Activated CD4-positive, alpha-beta T cell treated with anti-CD3 and anti-CD28 coated beads, Interleukin-2, amount 50 U/mL, for 24 hours (primary cell): Measurements from ENCODE around the gene GPR12.

Experiments
- DNase-seq, 2 donors: peaks; one replicate each; pipeline ENCODE4 v3.0.0-alpha.2; 2020; ENCODE audit warnings: low read depth in 1 of 2, low spot score in 1 of 2

Gene GPR12, protein sequence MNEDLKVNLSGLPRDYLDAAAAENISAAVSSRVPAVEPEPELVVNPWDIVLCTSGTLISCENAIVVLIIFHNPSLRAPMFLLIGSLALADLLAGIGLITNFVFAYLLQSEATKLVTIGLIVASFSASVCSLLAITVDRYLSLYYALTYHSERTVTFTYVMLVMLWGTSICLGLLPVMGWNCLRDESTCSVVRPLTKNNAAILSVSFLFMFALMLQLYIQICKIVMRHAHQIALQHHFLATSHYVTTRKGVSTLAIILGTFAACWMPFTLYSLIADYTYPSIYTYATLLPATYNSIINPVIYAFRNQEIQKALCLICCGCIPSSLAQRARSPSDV

DNA sequence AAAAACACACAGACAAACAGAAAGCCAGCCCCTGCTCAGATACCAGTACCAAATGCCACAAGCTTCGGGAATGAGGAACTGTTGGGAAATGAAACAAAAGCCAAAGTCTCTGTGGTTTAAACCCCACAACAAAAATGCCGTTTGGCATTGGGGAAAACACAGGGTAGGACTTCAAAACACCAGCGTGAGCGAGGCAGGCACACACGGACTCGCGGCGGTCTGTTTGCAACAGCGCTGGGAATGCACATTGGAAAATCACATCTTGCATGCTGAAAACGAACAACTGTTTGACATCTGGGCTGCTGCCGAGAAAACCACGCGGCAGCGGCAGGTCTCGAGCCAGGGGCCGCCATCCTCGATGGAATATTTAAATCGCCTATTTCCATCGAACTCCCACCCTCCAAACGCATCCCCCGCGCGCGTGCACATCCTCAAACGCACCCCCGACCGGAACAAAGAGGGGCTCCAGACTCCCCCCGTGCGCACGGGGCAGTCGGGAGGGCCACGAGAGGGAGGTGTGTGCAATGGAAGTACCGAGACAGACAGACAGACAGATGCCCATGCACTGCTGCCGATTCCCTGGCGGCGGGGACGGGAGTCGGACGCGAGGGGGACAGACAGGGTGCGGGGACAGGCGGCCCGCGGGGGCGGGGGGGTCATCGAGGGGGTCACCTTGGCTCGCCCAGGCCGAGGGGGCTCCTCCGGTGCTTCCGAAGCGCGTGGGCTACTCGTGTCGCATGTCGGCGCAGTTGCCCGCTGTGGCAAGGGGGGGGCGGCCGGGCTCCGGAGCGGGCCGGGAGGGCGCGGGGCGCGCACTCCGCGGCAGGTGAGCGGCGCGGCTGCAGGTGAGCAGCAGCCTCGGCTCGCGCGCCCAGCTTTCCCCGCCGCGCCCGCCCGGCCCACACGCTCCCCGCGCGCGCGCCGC is at the start of gene GPR12:
Gene GPR12 (minus strand): TSS at position 880 of the 925 bp plus-strand sequence. CDS start 959 bp downstream, outside the sequence.
- DNase-seq = no peak

DNA sequence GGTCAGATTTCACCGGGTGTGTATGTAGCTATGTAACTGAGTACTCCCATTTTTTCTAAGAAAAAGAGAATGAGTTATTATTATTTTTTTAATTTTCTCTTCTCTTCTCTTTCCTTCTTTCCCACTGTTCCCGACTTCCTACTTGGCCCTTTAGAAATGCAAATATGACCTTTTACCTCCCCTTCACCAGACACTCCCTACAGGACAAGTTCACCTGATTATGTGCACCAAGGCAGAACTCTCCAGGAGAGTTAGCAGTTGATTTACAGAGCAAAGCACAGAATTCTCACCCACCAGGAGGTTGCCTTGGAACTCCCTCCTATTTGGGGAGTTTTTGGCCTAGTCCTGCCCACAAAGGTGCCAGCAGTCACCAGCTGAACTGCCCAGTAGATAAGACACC is 49.5 kb upstream of the GPR12 start:
- no peak for DNase-seq

DNA sequence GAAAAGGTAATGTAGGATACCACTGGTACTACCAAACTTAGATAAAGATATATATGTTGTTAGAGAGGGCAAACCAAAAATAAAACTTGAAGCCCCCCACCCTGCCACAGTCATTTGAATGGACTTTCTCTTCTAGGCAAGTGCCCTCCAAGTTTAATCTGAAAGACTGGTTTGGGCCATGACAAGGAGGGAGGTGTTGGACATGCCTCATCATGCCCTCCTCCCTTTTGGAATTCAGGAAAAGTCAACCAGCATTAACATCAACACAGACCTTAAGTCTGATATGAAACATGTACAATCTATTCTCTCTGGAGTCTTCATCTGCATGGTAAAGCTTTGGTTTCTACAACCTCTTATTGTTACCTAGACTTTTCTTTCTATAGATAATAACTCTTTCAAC is 46.3 kb upstream of the GPR12 start:
- DNase-seq = no peak

DNA sequence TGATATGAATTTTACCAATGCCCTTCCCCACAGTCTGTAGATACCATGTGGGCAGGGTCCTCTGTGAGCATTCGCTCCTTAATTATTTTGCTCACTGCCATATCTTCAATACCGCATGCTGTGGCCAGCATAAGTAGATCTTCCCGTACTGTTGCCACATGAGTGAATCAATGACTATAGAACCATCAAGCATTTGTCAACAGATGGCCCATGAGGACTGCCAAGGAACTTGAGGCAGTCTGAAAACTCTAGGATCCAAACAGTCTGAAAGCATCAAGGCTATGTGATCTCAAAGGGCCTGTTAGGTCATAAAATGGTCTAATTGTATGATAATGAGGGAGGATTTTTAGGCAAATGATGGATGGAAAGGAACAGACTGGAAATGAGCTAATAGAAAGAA is 27.4 kb upstream of the GPR12 start:
- DNase-seq = no peak

DNA sequence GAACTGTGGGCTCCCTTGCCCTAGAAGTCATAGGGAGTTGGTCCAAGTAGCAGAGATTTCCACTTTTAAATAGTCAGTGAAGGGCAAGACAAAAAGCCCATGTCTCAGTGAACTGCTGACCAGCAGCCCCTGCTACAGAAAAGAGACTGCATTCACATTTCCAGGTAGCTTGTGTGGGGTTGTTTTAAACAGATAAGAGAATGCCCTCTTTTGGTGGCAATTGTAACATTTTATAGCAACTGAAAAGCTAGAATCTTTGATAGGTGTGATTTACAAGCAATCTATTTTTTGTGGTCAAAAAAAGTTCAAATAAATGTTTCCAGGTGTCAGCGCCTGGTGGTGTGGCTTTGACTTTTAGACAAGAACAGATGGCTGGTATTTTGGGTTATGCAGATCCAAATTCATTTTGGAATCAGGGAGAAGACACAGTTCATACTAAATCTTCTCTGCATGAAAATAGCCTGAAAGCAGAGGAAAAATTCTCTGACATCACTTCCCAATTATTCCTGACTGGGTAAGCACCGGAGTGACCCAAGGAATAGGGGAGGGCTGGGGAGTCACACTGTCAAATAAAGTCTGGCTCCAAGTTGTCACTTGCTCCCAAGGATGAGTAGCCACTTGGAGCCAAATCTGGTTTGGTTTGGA is 26.2 kb upstream of the GPR12 start:
- DNase-seq = no peak

DNA sequence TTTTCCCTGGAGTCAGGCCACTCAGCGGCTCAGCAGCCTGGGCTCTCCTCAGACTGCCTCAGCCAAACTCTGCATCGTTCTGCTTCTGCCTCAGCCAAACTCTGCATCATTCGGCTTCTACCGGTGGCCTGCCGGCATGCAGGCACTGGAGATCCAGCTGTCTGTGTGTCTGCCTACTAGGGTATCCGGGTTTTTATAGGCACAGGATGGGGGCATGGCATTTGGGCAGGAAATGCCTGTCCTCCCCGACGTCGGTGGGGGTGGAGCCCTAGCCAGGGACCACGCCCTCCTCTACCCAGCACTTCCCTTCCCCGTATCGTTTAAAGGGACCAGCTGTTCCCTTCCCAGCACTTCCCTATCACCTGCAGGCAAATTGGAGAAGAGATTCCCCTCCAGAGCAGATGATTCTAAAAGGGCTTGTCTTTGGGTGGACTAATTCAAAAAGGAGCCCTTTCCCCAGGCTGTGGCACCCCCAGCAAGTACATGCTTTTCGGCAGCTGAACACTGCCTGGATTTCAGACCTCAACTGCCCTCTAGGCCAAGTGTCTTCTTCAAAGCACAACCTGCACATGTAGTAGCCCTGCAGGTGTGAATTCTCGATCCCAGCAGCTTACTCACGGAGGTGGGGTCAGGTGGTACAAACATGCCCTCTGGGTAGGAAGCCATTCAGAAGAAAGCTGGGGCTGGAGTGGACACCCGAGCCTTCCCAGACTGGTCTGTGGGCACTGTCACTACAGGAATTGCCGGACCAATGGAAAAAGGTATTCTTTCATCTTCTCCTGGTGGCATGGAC is 25.4 kb upstream of the GPR12 start:
- DNase-seq = peak in 1 of 2 donors; percentile 32

DNA sequence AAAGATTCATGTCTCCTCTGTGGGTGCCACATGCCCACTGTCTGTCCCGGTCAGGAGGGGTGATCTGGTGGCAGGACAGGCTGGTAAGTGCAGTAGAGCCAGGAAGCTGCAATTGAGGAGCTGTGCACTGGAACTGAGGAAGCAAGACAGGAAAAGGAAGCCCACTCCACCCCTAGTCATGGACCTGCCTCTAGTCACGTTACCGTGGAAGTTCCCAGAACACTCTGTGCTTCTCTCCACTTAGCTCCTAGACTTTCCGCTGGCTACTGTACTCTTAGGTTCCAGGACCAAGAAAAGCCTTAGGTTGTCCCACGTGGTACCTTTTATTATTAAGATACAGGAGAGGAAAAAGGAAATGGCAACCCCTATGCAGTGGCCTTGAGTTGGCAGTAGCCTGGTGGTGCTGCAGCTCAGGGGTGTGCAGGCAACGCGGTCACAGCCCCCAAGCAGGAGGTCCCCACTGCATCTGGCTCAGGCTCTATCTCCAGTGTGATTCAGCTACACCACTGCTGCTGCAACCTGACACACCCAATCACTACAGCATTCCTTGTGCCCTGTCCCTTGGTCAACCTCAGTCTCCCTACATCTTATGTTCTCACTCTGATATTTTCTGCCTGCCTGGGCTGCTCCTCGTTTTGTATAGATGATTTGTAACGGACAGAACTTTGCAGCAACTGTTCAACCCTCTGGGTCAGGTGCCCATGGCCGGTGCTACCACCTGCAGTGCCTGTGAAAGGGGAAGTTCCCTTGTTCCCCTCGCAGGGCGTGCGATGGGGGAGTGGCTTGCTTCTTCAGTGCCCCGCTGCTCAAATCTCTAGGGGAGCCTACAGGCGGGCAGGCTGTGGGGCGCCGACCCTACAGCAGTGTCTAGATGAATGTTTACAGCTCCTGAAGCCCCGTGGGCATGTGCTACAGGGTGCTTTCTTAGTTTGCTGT is 24.4 kb upstream of the GPR12 start:
- DNase-seq = no peak

DNA sequence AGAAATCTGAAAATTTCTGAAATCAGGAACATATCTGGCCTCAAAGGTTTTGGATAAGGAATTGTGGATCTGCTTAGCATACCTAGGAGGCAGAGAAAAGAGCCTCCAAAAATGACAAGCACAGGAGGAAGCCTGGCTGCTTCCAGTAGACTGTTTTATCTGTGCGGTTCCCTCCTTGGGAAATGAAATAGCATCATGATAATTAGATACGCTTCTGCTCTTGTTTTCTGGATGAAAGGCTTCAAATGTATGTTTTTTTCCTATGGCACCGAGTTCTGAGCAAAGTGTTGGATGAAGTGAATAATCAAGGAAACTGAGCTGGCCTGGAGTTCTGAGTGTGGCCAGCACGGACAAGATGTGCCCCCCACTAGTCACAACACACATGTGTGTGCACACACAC is 19.8 kb upstream of the GPR12 start:
- no peak for DNase-seq

DNA sequence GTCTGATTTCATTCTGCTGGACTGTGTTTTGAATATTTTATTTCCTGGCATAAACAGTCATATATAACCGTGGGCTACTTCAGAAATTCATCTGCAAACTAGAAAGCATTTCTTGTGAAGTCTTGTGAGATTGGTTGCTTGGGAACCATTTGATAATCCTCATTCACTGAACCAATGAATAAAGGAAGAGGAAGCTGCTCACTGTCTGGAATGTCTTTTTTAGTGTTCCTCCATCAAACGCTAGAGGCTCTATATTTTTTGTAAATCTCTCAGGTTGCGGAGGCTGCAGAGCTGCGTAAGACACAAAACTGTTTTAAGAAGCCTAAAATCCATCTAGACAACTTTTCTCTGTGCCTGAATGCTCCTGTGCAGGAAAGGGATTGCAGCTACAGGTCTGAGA is 18.7 kb upstream of the GPR12 start:
- DNase-seq = no peak

DNA sequence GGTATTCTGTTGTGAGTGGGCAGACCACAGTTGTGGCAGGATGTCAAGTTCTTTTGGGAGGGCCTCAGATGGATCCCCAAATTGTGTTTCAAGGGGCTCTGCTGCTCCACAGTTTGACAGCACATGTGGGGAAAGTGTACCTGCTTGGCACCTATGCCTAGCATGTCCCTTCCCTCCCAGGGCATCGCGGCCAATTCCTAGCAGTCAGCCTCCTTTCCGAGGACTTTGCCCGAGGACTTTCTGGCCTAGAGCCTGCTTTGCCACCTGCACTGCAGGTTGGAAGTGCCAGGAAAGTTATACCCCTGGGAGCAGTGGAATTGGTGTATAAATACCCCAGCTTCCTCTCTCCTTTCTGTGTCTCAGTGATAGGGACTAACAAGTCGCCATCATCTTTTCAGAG is 11.9 kb upstream of the GPR12 start:
- no peak for DNase-seq

DNA sequence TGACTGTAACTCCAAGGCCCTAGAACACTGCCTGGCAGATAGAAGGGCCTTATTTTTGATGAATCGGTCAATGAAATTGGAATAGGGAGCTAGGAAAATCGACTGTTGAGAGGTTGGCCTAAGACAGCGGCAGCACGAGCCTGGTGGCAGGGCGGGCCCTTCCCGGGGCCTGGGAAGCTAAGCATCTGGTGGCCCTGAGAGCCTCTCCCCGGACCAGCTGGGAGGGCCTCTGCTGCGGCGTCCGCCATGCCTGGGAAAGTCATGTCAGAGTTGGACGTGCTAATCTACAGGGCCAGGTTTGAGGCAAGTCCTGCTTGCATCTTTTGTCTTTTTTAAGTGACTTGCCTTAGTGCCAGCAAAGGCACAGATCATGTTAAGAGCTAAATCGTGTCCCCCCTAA is 11.2 kb upstream of the GPR12 start:
- DNase-seq = no peak

DNA sequence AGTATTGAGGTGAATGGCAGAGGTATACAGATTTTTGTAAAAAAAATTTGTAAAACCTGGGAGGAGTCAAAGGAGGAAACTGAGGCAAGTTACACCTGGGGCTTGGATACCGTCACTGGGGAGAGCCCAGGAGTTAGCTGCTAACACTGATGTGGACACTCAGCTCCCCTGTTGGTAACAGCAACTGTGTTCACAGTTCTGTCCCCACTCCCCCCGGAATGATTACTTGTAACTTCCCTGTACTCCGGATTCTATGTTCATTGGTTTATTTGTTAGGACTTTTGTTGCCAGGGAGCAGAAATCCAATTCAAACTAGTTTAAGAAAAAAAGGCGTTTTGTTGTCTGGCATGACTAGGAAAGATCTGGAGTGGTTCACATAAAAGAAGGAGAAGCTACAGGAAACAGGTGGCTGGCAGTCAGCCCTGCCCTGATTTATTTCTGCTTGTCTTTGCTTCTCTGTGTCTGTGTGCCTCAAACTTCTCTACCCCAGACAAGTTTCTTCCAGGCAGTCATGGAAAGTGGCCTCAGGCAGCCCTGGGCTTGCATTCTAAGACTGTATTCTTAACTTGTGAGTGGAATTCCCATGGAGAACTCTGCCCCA is 2.3 kb upstream of the GPR12 start:
- no peak for DNase-seq

DNA sequence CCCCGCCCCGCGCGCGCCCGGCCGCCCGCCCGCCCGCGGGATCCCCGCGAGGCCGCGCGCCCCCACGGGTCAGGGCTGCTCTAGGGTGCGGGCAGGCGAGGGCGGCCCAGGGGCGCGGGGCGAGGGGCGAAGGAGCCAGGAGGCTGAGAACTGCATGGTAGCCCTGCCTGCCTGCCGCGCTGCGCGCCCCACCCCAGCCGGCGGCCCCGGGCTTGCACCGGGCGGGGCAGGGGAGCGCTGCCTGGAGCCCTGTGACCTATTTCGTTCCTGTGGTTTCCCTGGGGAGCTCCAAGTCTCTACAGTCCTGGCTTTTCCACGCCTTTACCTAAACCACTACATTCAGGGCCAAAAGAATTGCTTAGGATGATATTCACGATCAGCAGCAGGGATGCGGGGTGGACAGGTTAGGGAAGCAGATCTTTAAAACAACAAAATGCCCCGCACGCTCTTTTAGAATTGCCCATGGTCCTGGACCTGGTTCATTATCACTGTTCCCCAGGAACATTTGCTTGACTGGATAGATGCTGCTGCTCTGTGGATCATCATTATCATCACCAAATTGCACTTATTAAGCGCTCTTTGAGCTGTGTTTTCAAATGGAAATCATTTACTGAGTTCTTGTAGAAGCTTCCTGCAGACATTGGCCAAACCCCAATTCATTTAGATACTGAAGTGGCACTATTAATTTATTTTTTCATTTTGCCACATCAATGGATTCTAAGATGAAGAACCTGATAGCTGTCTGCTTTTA is 421 bp upstream of the GPR12 start:
- DNase-seq = no peak

DNA sequence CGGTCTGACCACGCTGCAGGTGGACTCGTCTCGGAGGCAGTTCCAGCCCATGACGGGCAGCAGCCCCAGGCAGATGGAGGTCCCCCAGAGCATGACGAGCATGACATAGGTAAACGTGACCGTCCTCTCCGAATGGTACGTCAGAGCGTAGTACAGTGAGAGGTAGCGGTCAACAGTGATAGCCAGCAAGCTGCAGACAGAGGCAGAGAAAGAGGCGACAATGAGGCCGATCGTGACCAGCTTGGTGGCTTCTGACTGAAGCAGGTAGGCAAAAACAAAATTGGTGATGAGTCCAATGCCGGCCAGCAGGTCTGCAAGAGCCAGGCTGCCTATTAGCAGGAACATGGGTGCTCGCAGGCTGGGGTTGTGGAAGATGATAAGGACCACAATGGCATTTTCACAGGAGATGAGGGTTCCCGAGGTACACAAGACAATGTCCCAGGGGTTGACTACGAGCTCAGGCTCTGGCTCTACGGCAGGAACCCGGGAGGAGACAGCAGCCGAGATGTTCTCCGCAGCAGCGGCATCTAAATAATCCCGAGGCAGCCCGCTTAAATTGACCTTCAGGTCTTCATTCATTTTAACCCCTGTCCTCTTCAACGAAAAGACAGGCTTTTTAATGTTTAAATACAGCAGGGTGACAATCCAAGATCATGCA is 1.2 kb downstream of the GPR12 start:
- DNase-seq = no peak

DNA sequence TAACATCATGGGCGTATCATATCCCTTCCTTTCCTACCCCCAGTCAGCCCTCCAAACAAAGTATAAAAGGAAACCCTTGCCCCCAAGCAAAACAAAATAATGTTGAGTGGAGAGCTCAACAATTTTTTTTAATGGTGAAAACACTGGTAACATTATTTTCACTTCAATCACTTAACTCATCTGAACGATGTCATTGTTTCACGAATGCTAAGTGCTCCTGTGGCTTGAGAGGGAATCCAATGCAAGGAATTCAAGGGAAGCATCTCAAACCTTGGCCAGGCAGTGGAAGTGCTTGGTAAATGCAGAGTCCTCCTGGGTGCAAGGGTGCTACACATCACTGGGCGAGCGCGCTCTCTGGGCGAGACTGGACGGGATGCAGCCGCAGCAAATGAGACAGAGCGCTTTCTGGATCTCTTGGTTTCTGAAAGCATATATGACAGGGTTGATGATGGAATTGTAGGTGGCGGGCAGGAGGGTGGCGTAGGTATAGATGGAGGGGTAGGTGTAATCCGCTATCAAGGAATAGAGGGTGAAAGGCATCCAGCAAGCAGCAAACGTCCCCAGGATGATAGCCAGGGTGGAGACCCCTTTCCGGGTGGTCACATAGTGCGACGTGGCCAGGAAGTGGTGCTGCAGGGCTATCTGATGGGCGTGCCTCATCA is 2.0 kb downstream of the GPR12 start:
- DNase-seq = no peak

DNA sequence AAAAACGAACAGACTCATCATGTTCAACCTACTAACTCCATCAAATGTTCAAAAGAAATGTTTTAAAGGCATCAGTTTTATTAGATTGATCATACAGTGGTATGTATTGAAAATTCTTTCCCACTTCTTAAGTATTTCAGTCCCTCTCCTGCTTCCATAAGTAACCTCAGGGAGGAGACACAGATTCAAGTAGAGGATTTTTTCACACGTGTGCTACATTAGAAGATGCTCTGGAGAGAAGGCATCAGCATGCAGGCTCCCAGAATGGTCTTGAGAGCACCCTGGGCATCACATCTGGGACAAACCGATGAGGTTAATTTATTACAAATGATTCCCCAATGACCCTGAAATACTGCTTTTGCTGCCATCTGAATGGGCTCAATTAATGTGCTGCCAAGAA is 3.6 kb downstream of the GPR12 start:
- DNase-seq = no peak

DNA sequence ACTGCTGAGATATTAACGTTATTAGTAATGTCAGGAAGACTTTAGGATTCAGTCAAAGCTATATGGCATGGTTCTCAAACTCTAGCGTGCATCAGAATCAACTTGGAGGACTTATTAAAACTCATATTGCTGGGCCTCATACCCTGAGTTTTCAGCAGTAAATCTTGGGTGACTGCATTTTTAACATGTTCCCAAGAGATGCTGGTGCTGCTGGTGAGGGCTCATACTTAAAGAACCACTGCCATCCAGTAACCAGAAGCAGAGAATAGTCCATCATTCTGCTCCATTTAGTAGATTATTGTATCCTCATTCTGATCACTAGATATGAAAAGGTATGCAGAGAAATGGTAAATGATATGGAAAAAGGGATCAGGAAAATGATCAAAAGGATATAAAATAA is 7.9 kb downstream of the GPR12 start:
- DNase-seq = no peak

DNA sequence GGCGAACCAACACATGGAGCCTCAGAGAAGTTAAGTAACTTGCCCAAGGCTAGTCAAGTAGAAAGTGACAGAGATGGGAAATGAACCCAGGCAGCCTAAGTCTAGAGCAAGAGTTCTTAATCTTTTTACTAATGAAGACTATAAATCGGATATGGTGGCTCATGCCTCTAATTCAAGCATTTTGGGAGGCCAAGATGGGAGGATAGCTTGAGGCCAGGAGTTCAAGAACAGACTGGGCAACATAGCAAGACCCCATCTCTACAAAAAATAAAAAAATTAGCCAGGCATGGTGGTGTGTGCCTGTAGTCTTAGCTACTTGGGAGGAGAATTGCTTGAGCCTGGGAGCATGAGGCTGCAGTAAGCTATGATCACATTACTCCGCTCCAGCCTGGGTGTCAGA is 10.7 kb downstream of the GPR12 start:
- no peak for DNase-seq
